Posterior cingulate gyrus (tissue), 11 donors: Measurements from ENCODE around the gene SDK1.
"Not testable (repeated sequence)": the region's sequence is repeated elsewhere in the genome, so short reads cannot be mapped to it uniquely, and the experiment has no call there.

Experiments used
- DNase-seq, 10 donors: peaks; one replicate each; pipeline versions ENCODE4 v3.0.0 to v3.0.0-alpha.2; 2020 to 2021; ENCODE audit warnings: mixed read lengths in 3 of 10
- intact Hi-C: fragments of 100-400 bp; cut with DNase I; formaldehyde crosslinking; loops from one replicate; pipeline ENCODE4 v1.15.1; 2023

SDK1 gene

DNA sequence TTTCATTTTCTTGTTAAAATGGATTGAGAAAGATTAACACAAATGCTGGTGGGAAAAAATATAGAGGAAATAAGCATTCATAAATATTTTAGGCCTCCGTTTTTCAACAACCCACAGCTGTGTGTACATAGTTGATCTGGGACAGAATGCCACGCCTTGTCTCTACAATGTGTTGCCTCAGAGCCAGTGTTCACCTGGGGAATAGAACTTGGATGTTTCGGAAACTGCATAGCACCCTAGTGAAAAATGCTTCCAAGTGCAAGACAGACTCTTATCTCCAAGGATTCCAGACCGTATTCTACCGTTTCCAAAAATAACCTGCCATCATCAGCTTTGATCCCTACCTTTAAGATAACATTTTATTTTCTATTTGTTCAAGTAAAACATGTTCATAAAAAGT, 260.9 kb downstream of the SDK1 start:
- intact Hi-C loops: no loop called here
- DNase-seq: no peak

DNA sequence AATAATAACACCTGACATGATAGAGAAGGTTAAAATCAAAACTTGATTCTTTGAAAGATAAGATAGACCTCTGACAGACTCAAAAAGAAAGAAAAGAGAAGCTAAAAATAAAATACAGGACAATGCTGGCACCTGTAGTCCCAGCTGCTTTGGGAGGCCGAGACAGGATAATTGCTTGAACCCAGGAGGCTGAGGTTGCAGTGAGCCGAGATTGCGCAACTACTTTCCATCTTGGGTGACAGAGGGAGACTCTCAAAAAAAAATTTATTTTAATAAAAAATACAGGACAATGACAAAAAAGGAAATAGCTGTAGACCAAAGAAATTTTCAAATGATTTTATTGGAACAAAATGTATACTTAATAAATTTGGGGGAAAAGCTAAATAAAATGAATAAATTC, 263.2 kb downstream of the SDK1 start:
- no peak for DNase-seq
- intact Hi-C loops: no loop called here

DNA sequence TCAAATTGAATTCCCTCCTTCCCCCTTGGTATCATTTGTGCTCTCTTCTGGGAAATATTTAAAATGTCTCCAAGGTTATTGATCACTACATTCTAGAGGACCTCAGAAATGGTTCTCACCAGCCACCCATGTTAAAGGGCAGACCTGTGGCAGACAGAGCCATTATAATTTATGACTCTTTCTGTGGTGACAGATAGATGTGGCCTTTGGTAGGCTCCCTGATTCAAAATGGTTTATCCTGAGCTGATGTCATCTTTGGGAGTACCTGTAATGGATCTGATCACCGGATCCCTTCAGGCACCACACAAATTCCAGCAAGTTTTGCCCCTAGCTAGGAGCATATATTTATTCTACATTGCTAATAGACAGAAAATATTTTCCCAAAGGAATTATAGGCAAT, 267.5 kb downstream of the SDK1 start:
- DNase-seq: no peak
- intact Hi-C loops: no loop called here

DNA sequence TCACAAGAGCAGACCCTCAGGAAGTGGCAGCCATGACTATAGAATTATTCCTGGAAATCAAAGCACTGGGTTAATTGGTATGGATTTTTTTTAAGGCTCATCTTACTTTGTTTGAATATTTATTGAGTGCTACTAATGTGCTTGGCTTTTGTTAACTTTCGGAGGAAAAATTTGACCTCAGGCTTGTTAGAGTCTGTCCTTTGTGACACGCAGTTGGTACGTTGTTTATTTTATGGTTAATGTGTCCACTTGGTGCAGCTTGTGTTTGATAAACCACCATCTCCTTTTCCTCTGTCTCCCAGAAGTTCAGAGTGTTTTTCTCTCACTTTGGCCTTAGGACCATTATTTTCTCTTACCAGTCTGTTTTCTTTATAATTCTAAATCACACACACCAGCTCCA, 268.6 kb downstream of the SDK1 start:
- intact Hi-C loops: no loop called here
- no peak for DNase-seq

DNA sequence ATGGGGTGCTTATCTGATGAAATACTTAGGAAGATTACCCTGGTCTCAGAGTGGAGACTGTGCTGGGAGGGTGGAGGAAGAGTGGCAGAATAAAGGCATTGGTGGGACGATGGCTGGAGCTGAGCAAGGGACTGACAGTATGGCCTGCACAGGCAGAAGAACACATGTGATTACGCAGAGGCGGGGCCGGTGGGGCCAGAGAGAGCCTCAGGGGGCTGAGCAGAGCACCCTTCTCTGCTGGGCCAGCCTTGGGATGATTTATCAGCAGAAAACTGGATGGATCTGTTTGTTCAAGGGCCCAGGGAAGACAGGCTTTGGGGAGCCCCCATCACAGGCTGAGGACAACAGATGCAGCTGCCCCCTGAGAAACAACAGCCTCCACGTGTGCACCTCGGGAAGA, 272.1 kb downstream of the SDK1 start:
- peak in 1 of 10 donors; percentile 74 for DNase-seq
- intact Hi-C loops: no loop called here

DNA sequence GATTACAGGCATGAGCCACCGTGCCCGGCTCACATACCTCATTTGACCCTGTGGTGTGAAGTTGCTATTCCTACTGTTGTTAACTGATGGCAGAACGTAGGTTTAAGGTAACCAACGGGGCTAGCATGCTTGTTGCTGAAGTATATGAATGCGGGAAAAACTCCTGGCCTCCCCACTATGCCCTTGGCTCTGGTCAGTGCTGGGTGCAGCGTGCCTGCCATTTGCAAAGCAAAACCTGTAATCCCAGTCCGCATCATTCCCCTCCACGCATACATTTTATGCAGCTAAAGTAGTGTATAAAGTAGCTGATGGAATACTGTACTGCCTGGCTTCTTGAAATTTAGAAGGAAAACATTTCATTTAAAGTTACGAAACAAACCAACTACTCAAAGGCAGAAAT, 273.3 kb downstream of the SDK1 start:
- DNase-seq: peak in 1 of 10 donors; percentile 39
- intact Hi-C loops: no loop called here

DNA sequence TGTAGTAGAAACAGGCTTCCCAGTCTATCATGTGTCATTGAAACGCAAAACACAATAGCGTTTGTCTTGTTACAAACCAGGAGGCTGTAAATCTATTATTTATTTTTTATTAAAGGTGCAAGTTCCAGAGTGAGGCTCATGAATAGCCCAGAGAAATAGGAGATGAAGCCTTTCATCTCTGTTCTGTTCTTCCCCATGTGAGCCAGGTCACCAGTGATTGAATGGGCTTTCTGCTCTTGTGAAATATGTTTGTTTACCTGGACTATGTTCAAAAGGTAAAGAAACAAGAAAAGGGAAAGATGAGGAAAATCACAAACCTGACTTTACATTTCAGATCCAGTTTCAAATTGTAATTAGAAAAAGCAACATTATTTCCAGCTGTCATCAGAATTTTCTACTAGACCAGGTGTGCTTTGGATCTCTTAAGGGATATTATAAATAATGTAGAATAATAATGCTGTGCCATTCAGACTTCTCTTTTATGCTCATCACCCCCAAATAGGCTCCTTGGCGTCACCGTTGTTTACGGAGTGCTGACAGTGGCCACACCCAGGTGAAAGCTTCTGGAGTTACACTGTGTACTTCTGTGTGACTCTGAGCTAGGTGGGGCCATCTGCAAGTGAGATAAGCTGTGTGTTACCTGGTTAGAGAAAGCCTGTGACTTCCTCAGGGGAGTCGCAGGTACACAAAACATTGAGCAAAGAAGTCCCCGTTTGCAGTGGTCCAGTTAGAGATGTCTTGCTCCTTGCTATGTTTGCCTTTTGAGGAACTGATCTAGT, 274.9 kb downstream of the SDK1 start:
- no peak for DNase-seq

DNA sequence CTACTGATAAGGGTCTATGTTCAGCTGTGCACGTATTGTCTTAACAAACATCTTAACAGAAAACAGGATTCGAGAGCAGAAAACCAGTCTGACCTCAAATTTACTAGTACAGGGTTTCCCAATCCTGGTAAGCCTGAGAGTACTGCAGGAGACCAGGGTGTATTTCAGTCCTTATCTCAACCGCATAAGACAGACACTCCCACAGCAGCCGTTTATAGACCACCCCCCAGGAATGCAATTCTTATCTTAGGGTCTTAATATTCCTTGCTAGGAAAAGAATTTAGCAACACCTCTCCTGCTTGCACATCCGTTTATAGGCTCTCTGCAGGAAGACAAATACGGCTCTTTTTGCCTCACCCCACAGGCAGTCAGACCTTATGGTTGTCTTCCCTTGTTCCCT, 277.3 kb downstream of the SDK1 start:
- intact Hi-C loops: no loop called here
- no peak for DNase-seq

More for the DNA sequence above, 274.9 kb downstream of the SDK1 start:
- intact Hi-C loops: no loop called here

DNA sequence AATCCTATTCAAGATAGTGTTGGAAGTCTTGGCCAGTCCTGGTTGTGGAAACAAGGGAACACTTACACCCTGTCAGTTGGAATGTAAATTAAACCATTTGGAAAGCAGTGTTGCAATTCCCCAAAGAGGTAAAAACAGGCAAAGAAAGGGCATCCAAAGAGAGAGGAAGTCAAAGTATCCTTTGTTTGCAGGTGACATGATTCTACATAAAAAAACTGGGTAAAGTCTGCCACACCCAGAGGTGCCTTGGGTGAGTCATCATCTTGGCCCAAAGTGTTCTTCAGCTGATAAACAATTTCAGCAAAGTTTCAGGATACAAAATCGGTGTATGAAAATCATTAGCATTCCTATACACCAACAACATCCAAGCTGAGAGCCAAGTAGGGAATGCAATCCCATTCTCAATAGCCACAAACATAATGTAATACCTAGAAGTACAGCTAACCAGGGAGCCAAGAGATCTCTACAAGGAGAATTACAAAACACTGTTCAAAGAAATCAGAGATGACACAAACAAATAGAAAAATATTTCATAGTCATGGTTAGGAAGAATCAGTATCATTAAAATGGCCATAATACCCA, 278.7 kb downstream of the SDK1 start:
- no peak for DNase-seq
- intact Hi-C loops: no loop called here

DNA sequence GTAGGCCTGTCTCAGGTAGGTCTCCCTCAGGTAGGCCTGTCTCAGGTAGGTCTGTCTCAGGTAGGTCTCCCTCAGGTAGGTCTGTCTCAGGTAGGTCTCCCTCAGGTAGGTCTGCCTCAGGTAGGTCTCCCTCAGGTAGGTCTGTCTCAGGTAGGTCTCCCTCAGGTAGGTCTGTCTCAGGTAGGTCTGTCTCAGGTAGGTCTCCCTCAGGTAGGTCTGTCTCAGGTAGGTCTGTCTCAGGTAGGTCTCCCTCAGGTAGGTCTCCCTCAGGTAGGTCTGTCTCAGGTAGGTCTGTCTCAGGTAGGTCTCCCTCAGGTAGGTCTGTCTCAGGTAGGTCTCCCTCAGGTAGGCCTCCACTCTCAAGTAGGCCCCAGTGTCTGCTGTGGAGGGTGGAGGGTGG, 281.1 kb downstream of the SDK1 start:
- DNase-seq, intact Hi-C loops: not testable (repeated sequence)

DNA sequence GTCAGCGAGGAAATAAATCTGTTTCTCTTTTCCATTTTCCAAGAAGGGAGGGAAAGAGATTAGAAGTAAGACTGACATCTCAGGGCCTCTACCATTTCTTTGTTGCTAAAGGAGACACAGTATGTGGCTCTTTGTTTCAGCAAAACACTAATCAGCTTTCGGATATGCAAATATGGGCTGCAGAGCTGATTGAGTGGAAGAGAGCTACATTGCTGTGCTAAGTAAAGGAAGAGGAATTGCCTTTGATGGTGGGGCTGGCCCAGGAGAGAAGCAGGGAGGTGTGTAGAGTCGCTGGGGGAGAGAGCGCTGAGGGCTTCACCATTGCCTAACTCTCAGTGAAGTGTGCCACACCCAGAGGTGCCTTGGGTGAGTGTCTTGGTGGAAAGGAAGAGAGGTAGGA, 284.8 kb downstream of the SDK1 start:
- peak in 2 of 10 donors; percentile 27 to 46 for DNase-seq
- intact Hi-C loops: no loop called here

DNA sequence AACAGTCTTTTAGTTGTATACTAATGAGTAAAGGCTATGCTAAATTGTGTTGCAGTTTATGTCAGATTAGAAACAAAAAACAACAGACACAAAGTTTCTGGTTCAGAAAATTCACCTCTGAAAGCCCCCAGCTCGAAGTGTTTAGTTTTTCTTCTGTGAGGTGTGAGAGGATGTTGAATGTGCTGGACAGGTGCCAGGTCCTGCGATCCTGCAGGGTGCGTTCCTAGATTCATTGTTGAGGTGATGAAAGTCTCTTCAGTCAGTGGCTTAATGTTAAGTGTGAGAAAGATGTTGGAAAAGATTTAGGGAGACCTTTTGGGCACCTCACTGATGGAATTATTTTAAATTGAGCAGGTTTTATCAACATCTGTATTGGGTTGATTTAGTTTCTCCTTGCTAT, 287.3 kb downstream of the SDK1 start:
- intact Hi-C loops: no loop called here
- no peak for DNase-seq

DNA sequence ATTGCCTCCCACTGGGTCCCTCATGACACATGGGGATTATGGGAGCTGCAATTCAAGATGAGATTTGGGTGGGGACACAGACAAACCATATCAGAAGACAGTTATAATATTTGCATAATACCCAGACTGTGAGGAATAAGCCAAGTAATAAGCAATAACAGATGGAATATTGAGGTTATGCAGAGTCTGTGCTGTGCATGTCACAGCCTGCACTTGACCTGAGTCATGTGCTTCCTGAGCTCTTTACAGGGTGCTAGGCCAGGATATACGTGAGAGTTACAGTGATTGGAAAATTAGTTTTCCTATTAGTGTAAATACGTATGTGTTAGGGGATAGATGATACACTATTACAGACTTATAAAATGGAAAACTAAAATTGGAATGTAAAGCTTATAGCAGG, 288.7 kb downstream of the SDK1 start:
- no peak for DNase-seq
- intact Hi-C loops: no loop called here

DNA sequence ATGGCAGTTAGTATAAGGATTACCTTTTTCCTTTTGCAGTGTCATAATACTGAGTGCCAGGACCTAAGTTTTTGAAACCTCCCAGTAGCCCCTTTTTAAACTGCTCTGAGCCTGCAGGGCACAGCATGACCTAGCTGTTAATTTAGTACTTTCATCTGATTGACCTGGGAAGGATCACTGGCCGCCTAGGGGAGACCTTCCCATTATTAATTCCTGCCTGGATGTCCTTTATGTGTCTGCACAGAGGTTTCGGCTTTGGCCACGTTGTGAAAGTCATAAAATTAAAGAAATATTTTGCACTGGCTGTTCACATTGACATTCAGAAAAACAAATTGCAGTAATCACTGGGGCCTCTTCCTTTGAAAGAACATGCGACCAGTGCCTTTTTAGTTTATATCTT, 290.2 kb downstream of the SDK1 start:
- intact Hi-C loops: no loop called here
- DNase-seq: peak in 1 of 10 donors; percentile 29

DNA sequence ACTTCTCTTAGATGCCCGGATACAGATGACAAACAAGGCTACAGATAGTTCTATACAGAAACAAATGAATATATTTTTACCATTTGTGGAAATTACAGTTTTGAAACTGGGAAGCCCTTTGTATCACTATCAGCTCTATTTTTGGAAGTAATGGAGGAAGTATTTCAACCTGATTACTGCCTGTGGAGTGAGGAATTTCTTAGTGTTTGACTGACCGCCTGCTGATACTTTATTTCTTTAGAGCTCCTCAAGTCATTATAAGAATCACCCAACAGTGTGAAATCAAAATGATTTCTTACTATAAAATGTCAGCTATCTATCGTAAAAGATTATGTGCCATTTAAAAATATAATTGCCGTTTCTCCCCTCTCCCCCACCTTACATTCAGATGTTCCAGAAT, 290.9 kb downstream of the SDK1 start:
- intact Hi-C loops: no loop called here
- no peak for DNase-seq

DNA sequence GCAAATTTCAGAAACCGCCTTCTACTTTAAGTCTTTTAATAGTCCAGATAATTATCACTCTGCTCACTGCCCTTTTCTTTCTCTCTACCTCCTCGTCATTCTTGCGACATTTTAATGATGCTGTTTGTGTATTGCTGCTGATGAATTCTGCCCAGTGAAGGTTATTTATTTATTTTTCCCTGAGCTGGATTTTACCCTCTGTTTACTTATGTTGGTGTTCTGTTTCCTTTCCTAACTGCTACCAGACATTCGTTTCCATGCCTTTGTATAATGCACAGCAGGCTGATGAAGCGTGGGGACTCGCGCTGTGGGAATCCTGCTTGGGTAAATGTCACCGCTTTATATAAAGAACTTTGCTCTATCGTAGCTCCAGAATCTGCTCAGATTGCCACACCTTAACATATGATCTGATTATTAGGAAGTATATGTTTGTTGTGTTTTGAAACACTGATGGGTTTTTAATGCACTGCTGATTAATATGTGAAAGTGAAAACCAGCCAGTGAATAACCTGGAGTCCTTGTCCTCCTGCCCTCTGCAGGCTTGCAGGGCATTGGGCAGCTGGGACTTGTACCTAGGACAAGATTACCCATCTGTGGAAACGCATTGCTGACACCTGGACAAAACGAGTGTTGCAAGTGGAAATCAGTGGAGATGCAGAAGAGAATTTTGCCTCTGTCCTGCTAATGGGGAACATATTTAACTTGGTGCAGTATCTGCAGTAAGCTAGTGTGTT, 291.5 kb downstream of the SDK1 start:
- intact Hi-C loops: no loop called here

DNA sequence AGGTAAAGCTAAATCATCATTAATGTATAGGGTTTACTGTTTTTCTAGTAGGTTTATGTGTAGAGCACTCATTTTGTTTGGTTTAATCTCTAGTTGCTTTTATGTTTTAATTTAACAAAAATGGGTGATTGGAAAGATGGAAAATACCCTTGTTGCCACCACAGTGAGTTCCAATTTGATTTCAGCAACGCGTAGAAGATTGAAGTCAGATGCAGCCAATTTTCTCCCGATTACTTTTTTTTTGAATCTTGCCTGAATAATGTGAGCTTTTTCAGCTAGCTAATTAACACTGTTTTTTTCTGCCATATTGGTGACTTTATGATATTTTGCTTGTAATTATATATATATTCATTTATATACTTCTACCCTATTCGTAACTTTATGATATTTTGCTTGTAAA, 293.8 kb downstream of the SDK1 start:
- intact Hi-C loops: no loop called here
- DNase-seq: no peak

More for the DNA sequence above, 291.5 kb downstream of the SDK1 start:
- DNase-seq: peak in 2 of 10 donors; percentile 54 to 55

DNA sequence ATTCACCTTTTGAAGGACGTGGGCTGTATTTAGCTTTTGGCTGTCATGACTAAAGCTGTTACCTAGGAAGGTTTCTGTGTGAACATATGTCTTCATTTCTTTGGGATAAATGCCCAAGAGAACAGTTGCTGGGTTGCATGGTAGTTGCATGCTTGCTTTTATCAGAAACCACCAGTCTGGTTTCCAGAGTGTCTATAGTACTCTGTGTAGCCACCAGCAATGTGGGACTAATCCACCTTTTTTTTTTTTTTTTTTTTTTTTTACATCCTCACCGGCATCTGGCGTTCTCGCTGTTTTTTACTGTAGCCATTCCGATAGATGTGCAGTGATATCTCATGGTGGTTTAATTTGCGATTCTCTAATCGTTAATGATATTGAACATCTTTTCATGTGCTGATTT, 297.8 kb downstream of the SDK1 start:
- no peak for DNase-seq
- intact Hi-C loops: no loop called here

DNA sequence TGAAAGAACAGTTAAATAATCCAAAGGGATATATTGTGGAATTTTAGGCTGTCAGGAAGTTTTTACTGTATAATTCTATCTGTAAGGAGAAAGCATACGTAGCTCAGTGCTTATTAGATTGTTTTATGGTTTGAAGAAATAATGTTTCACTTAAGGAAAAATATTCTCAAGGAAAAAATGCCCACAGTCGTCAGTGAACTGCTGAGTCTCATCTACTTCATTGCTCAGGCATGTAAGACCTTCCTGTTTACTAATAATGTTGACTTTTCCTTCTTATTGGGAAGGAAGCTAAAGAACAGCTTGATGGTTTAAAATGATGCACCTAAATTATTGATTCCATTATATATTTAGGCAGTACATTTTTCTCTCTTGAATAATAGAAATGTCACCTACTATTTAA, 304.2 kb downstream of the SDK1 start:
- DNase-seq: no peak
- intact Hi-C loops: no loop called here

DNA sequence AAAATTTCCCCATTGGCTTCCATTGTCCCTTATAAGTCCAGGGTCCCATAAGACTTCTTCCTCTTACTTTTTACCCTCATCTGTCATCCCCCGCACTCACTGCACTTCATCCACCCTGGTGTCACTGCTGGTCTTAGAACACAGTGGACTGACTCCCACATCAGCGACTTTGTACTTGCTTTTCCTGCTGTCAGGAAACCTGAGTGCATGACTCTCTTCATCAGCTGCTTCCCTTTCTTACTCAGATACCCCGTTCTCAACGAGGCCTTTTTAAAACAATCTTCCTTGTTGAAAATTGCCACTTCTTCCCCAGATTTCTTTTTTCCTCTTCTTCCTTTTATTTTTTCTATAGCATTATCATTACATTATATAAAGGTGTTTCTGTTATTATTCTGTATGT, 305.4 kb downstream of the SDK1 start:
- intact Hi-C loops: no loop called here
- DNase-seq: no peak

DNA sequence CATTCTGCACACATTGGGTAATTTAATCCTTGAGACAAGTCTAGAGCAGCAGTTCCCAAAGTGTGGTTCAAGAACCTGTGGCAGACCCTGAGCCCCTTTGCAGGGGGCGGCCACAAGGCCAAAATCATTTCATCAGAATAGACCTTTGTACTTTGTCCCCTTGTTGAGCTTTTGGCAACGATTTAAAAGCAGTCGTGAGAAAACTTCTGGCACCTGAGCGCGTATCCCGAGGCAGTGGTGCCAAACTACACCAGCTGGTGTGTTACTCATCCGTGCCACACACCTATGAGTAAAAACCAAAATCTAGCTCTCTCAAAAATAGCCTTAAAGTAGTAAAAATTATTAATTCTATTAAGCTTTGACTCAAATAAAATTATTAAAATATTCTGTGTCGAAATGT, 306.8 kb downstream of the SDK1 start:
- intact Hi-C loops: no loop called here
- DNase-seq: no peak

DNA sequence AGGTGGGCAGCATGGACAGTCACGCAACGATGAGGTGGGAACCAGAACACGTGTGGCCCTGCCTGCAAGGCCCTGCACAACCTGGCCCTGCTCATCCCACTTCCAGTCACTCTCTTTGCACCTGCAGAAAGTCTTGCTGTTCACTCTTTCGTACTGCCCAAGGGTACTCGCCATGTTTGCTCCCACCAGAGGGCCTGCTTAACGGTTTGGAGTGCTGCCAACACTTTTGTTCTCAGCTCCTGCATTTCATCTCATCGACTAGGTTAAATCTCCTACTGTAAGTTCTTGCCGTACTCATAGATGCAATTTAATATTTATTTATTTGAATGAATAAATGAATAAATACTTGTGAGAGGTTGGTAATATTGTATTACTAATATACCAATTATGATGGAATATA, 315.3 kb downstream of the SDK1 start:
- DNase-seq: no peak

More for the DNA sequence above, 315.3 kb downstream of the SDK1 start:
- intact Hi-C loops: no loop called here
